Esophagus muscularis mucosa (tissue), 4 donors: ENCODE measurements around the gene MEIOSIN. TPM values are rescaled to one million over a fixed set of nuclear protein-coding genes. Genes with fewer than 3 reads are reported as not detected.
A peak's percentile ranks its signal among the peaks of the same experiment; 100 is the strongest.
"Not testable (repeated sequence)": the region's sequence is repeated elsewhere in the genome, so short reads cannot be mapped to it uniquely, and the experiment has no call there.

Source experiments
- DNase-seq: peaks from one replicate; pipeline ENCODE4 v3.0.0-alpha.2; 2017; ENCODE audit errors: extremely low spot score
- H3K27ac ChIP-seq, 4 donors: fragments of 200-600 bp; sonication (generic); replicated peaks in 1 of 4; 1 replicate in 3 of 4; 2 replicates in 1 of 4; pipeline ENCODE4 v1.5.1; 2016 to 2019; ENCODE audit warnings: mild to moderate bottlenecking in 1 of 4
- H3K27me3 ChIP-seq, 4 donors: fragments of 200-600 bp; sonication (generic); one replicate each; pipeline versions ENCODE4 v1.5.1 to v1.6.0; 2016 to 2019
- H3K36me3 ChIP-seq, 4 donors: fragments of 200-600 bp; sonication (generic); one replicate each; pipeline ENCODE4 v1.5.1; 2016 to 2019
- H3K4me1 ChIP-seq, 4 donors: fragments of 200-600 bp; sonication (generic); one replicate each; pipeline ENCODE4 v1.5.1; 2016 to 2019
- H3K4me3 ChIP-seq, 4 donors: fragments of 200-600 bp; sonication (generic); 1 replicate in 2 of 4; 2 replicates in 2 of 4; pipeline ENCODE4 v1.5.1; 2016 to 2019; ENCODE audit warnings: mild to moderate bottlenecking in 4 of 4, moderate library complexity in 1 of 4
- H3K9me3 ChIP-seq, 4 donors: fragments of 200-600 bp; sonication (generic); 1 replicate in 3 of 4; 2 replicates in 1 of 4; pipeline ENCODE4 v1.5.1; 2016 to 2019
- EP300 ChIP-seq: sonication (generic); formaldehyde crosslinking; IDR thresholded peaks from one replicate; pipeline ENCODE4 v1.6.1; 2017; ENCODE audit warnings: antibody characterized with exemption
- POLR2A ChIP-seq: fragments of 450-650 bp; IDR thresholded peaks from one replicate; pipeline ENCODE4 v1.6.1; 2017; ENCODE audit warnings: antibody characterized with exemption, moderate library complexity, mild to moderate bottlenecking, low read depth
- POLR2AphosphoS5 ChIP-seq, 2 donors: sonication (generic); formaldehyde crosslinking; IDR thresholded peaks; one replicate each; pipeline ENCODE4 v1.6.1; 2017; ENCODE audit warnings: antibody characterized with exemption in 2 of 2
- WGBS: methylation state at CpG from one replicate; pipeline ENCODE4 v1.1.5; 2018; 5-methylcytosine and 5-hydroxymethylcytosine counted together
- intact Hi-C: fragments of 100-400 bp; cut with DNase I; formaldehyde crosslinking; loops from one replicate; pipeline ENCODE4 v1.15.1; 2023
- total RNA-seq, 4 donors: library from RNA; depleted of rRNA; stranded (reverse); fragments of >200 nt; gene quantifications; one replicate each; pipeline versions ENCODE4 v1.1.0 to v1.2.1, GENCODE V29; 2016
- TF ChIP-seq, protein P1 (sequence below), 3 experiments: fragments of 200-600 bp in 2 of 3; fragments of 450-650 bp in 1 of 3; sonication (generic) in 2 of 3; IDR thresholded peaks; one replicate each; pipeline ENCODE4 v1.5.1; 2017 to 2019; ENCODE audit warnings: antibody characterized with exemption in 3 of 3, mild to moderate bottlenecking in 2 of 3, moderate library complexity in 1 of 3

MEIOSIN gene
- total RNA-seq, result not detected

- Histone ChIP-seq H3K4me1 (peaks cover 11 to 26% (median 20%) of the 10 kb centered on the region in 4 donors), H3K27ac (no peak within 1 kb of the TSS), H3K4me3 (no peak within 1 kb of the TSS), H3K9me3 (no peaks in the 10 kb centered on the region), H3K27me3 (no peaks in the 10 kb centered on the region), H3K36me3 (no peaks in the 10 kb centered on the region)
- no peak for TF ChIP-seq EP300
- TF ChIP-seq POLR2AphosphoS5 (IDR thresholded peaks at IDR 0.05), result no peak
- TF ChIP-seq, protein P1, sequence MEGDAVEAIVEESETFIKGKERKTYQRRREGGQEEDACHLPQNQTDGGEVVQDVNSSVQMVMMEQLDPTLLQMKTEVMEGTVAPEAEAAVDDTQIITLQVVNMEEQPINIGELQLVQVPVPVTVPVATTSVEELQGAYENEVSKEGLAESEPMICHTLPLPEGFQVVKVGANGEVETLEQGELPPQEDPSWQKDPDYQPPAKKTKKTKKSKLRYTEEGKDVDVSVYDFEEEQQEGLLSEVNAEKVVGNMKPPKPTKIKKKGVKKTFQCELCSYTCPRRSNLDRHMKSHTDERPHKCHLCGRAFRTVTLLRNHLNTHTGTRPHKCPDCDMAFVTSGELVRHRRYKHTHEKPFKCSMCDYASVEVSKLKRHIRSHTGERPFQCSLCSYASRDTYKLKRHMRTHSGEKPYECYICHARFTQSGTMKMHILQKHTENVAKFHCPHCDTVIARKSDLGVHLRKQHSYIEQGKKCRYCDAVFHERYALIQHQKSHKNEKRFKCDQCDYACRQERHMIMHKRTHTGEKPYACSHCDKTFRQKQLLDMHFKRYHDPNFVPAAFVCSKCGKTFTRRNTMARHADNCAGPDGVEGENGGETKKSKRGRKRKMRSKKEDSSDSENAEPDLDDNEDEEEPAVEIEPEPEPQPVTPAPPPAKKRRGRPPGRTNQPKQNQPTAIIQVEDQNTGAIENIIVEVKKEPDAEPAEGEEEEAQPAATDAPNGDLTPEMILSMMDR (IDR thresholded peaks at IDR 0.05), result no peak
- TF ChIP-seq POLR2A, result no peak
- 92% methylated on average over 57 of the region's 59 CpGs for WGBS
- DNase-seq, result no peak
- intact Hi-C loops, result no loop called here
Measured at GRCh38 chr19:45733160-45733810, at the start of gene MEIOSIN. TSS of gene MEIOSIN (plus strand) at chr19:45733439. CDS start at chr19:45735377, 1,938 bp downstream.

GRCh38 chr19:45685045-45685444 lies 48.2 kb upstream of the MEIOSIN start:
- intact Hi-C loops, H3K27ac ChIP-seq, H3K27me3 ChIP-seq, DNase-seq, H3K4me3 ChIP-seq, H3K9me3 ChIP-seq: not testable (repeated sequence)
- Histone ChIP-seq H3K4me1 (peaks cover 9 to 16% (median 15%) of the 10 kb centered on the region in 4 donors), H3K36me3 (peaks cover 35 to 57% (median 47%) of the 10 kb centered on the region in 4 donors)
- 86% methylated on average over 11 of the region's 11 CpGs for WGBS

- TF ChIP-seq, protein P1 (IDR thresholded peaks at IDR 0.05), result no peak
- TF ChIP-seq POLR2AphosphoS5 (IDR thresholded peaks at IDR 0.05), result no peak
- TF ChIP-seq POLR2A, result no peak
- no peak for TF ChIP-seq EP300
- no peaks in the 10 kb centered on the region for H3K27me3 ChIP-seq
- 87% methylated on average over 9 of the region's 9 CpGs for WGBS
- DNase-seq, result no peak
- intact Hi-C loops, result no loop called here
- H3K36me3 ChIP-seq, result peaks cover 35 to 57% (median 47%) of the 10 kb centered on the region in 4 donors
- peaks cover 7 to 15% (median 12%) of the 10 kb centered on the region in 4 donors for H3K4me1 ChIP-seq
- no peak overlapping the region for H3K4me3 ChIP-seq
- H3K9me3 ChIP-seq, result no peaks in the 10 kb centered on the region
- H3K27ac ChIP-seq, result no peak overlapping the region
Measured at GRCh38 chr19:45687599-45687998, 45.6 kb upstream of the MEIOSIN start.

- H3K27me3 ChIP-seq, result no peaks in the 10 kb centered on the region
- TF ChIP-seq POLR2AphosphoS5 (IDR thresholded peaks at IDR 0.05) (peak; percentile 96 to 97), POLR2A (peak; percentile 58)
- TF ChIP-seq, protein P1 (IDR thresholded peaks at IDR 0.05), result no peak
- H3K9me3 ChIP-seq, result no peaks in the 10 kb centered on the region
- 2% methylated on average over 25 of the region's 36 CpGs for WGBS
- intact Hi-C loops, result loop anchor here (2.0 kb wide), 1 partner anchor 75 kb away; no protein-coding TSS in a partner anchor
- H3K27ac ChIP-seq, result peak within 1 kb of the TSS; percentile 86 to 96 (median 92)
- H3K4me1 ChIP-seq, result peaks cover 7 to 26% (median 20%) of the 10 kb centered on the region in 4 donors
- DNase-seq, result peak; percentile 98
- peaks cover 16 to 39% (median 31%) of the 10 kb centered on the region in 4 donors for H3K36me3 ChIP-seq
- H3K4me3 ChIP-seq, result peak within 1 kb of the TSS; percentile 65 to 78 (median 73)
Measured at GRCh38 chr19:45691516-45692186, 41.6 kb upstream of the MEIOSIN start, which contains the start of gene SNRPD2. TSS of gene SNRPD2 (minus strand) at chr19:45691953. CDS start at chr19:45691888, 65 bp downstream.
